Neuron (in vitro differentiated cells): ENCODE measurements around the gene RER1.
A peak's percentile ranks its signal among the peaks of the same experiment; 100 is the strongest.

Experiments
- H2AFZ ChIP-seq: one replicate; pipeline ENCODE4 v1.6.1; 2013; ENCODE audit warnings: low read depth, mild to moderate bottlenecking, inconsistent platforms, low read length, moderate library complexity
- H3K27me3 ChIP-seq: one replicate; pipeline ENCODE4 v1.6.1; 2013; ENCODE audit warnings: low read length; ENCODE audit not compliant: insufficient read depth
- H3K36me3 ChIP-seq: one replicate; pipeline ENCODE4 v1.6.1; 2013; ENCODE audit warnings: low read length; ENCODE audit not compliant: insufficient read depth
- H3K4me1 ChIP-seq: one replicate; pipeline ENCODE4 v1.6.1; 2013; ENCODE audit warnings: low read length; ENCODE audit not compliant: insufficient read depth
- H3K4me3 ChIP-seq: 2 replicates; pipeline ENCODE4 v1.5.1; 2013; ENCODE audit warnings: mild to moderate bottlenecking, low read length, moderate library complexity
- H3K9me3 ChIP-seq: one replicate; pipeline ENCODE4 v1.6.1; 2013; ENCODE audit warnings: low read length

Gene RER1

GRCh38 chr1:2384941-2385481 lies 6.6 kb upstream of the RER1 start:
- peaks cover 2% of the 10 kb centered on the region for H3K4me1 ChIP-seq
- no peaks in the 10 kb centered on the region for H3K9me3 ChIP-seq
- H3K27me3 ChIP-seq: no peaks in the 10 kb centered on the region
- no peak overlapping the region for H3K4me3 ChIP-seq
- H3K36me3 ChIP-seq: peaks cover 17% of the 10 kb centered on the region
- no peak overlapping the region for H2AFZ ChIP-seq

DNA sequence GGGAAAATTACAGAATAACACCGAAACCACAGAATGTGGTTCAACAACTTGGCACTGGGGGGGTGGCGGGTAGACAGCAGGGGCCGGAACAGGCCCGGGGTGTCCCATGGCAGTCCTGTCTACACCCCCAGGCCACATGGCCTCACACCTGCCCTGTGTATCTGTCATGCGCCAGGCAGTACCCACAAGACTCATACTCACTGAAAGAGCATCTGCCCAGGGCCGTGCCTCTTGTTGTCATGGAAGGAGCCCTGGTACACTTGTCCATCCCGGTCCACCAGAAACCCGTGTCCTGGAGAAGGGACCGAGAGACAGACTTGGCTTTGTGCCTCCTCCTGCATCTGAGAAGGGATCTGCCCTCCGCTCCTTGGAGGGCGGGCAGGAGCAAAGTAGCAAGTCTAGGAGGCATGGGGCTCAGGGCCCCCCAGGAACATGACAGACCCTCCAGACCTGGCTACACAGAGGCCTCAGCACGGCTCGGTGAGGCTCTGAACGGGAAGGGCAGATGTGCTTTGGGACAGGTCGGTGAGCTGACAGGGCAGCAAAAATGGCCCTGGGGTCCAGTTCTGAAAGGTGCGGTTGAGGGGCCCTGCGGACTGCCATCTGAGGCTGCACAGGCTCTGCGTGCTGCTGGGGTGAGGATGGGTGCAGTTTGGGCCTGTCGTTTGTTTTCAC lies 5.9 kb upstream of the RER1 start:
- Histone ChIP-seq H3K36me3 (peaks cover 19% of the 10 kb centered on the region), H3K27me3 (no peaks in the 10 kb centered on the region), H3K4me3 (no peak overlapping the region), H3K4me1 (peaks cover 9% of the 10 kb centered on the region), H3K9me3 (no peaks in the 10 kb centered on the region), H2AFZ (no peak overlapping the region)

DNA sequence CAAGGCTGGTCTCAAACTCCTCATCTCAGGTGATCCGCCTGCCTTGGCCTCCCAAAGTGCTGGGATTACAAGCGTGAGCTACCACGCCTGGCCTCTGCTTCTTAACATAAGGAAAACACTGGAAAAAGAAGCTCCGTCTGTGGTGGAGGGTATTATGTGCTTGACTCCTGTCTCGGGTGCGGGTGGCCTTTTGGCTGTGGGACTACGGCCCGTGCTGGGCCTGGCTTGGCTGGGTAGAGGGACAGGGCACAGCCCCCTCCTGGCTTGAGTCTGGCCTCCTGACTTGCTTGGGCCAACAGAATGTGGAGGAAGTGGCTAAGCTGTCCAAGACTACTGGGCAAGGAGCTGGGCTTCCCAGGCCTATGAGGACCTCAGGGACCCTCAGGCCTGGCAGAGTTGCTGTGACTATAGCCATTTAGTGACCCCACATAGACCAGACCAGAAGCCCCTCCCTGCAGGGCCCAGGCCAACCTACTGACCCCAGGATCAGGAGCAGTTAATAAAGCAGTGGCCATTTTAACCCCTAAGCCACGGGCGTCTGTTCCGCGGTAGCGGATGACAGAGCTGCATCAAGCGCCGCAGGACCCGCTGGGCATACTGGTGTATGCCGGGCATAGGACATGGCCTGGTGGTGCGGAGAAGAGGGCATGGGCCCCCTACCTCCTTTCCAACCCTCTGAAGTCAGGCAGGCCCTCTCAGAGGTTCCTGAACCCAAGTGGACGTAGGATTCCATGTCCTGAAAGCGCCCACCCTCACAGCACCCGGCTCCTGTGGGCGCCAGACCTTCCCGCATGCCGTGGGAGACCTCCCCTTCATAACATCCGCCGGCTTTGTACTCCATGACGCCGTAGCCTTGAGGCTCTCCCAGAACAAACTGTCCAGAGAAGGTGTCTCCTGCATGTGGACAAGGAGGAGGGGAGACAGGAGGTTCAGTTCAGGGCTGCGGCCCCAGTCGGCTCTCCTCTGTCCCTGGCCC lies 4.7 kb upstream of the RER1 start:
- Histone ChIP-seq H3K4me3 (no peak overlapping the region), H3K27me3 (no peaks in the 10 kb centered on the region), H3K4me1 (peaks cover 9% of the 10 kb centered on the region), H3K36me3 (peaks cover 19% of the 10 kb centered on the region), H2AFZ (no peak overlapping the region), H3K9me3 (no peaks in the 10 kb centered on the region)

GRCh38 chr1:2388004-2388913 lies 3.4 kb upstream of the RER1 start:
- H3K9me3 ChIP-seq: no peaks in the 10 kb centered on the region
- H2AFZ ChIP-seq: no peak overlapping the region
- H3K4me1 ChIP-seq: peaks cover 20% of the 10 kb centered on the region
- H3K4me3 ChIP-seq: no peak overlapping the region
- no peaks in the 10 kb centered on the region for H3K27me3 ChIP-seq
- H3K36me3 ChIP-seq: peaks cover 19% of the 10 kb centered on the region

DNA sequence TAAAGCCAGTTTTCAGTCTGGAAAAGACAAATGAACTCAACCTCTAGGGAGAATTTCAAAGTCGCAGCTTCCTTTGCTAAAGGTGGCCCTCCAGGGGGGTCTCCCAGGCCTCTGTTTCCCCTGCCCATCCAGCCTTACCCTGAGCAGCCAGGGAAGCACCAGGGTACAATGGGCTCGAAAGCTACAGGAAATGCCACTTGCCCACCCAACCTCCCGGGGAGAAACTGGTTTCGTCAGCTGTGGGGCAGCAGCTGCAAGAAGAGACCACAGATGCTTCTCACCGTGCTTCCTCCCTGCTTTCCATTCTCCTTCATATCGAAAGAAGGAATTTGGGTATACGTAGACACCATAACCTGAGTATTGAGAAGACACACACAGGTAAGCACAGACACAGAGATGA lies 2.0 kb upstream of the RER1 start:
- no peaks in the 10 kb centered on the region for H3K27me3 ChIP-seq
- peaks cover 33% of the 10 kb centered on the region for H3K36me3 ChIP-seq
- H3K9me3 ChIP-seq: no peaks in the 10 kb centered on the region
- H3K4me3 ChIP-seq: no peak overlapping the region
- no peak overlapping the region for H2AFZ ChIP-seq
- H3K4me1 ChIP-seq: peaks cover 24% of the 10 kb centered on the region

DNA sequence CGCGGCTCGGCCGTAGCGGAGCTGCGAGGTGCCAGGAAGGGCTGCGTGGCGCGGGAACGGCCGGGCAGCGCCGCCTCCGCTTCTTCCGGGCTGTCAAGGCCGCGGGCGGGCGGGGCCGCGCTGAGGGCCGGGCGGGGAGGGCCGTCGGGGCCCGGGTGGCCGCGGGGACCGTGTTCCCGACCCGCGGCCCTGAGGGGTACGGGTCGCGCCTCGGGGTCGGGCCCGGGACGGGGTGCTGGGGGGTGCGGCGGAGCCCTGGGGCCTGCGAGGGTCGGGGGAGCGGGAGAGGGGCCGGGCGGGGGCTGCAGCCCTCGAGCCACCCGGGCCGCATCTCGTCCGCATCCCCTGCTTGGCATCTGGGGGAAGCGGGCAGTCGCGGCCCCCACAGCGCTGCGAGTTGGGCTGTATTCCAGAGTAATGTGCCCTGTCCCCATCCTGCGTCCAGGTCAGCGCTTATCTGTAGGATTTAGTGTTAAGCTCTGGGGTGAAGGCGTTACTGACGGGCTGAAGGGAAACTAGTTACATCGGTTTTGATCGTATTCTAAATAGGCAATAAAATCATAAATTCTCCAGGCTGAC lies 379 bp downstream of the RER1 start:
- Histone ChIP-seq H3K36me3 (peaks cover 52% of the 10 kb centered on the region), H3K27me3 (no peaks in the 10 kb centered on the region), H2AFZ (no peak overlapping the region), H3K4me3 (peak overlapping the region; percentile 86), H3K9me3 (no peaks in the 10 kb centered on the region), H3K4me1 (peaks cover 24% of the 10 kb centered on the region)

- Histone ChIP-seq H3K4me1 (peaks cover 24% of the 10 kb centered on the region), H3K27me3 (no peaks in the 10 kb centered on the region), H3K36me3 (peaks cover 54% of the 10 kb centered on the region), H3K4me3 (peak overlapping the region; percentile 86), H2AFZ (no peak overlapping the region), H3K9me3 (no peaks in the 10 kb centered on the region)
Measured at GRCh38 chr1:2392686-2393085, 1.0 kb downstream of the RER1 start.

DNA sequence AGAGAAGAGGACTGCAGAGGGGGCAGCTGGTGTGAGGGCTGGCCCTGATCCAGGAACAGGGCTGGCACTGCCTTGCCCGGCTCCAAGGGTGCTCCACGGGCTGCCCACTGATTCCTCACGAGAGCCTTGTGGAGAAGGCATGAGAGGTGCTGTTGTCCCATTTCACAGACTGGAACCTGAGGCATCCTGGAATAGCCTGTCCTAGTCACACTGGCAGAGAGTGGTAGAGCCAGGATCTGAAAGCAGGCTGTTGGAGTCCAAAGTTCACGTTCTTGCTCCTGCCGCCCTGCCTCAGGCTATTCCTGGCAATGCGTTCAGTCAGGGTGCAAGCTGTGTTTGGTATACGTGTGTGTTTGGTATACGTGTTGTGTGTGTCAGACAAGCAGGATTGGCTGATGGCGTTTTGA lies 1.8 kb downstream of the RER1 start:
- H3K4me3 ChIP-seq: no peak overlapping the region

DNA sequence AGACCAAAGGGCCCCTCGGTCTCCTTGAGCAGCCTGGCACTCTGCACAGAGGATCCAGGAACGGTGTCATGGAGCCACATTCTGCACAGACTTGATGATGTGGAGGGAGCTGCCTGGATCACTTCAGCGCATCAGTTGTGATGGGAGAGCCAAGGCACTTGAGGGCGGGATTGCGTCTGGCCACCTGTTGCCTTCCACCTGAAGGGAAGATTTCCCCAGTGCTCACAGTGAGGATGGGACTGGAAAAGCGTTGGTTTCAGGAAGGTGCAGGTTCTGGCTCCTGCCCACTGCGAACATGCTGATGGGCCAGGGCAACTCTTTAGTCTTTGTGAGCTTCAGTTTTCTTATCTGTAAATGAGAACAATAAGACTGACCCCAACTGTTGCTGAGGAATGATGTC lies 2.6 kb downstream of the RER1 start:
- Histone ChIP-seq H2AFZ (no peak overlapping the region), H3K9me3 (no peaks in the 10 kb centered on the region), H3K36me3 (peaks cover 55% of the 10 kb centered on the region), H3K4me1 (peaks cover 24% of the 10 kb centered on the region), H3K27me3 (no peaks in the 10 kb centered on the region), H3K4me3 (no peak overlapping the region)

More for the DNA sequence above, 1.8 kb downstream of the RER1 start:
- no peaks in the 10 kb centered on the region for H3K9me3 ChIP-seq
- H3K27me3 ChIP-seq: no peaks in the 10 kb centered on the region
- H3K36me3 ChIP-seq: peaks cover 51% of the 10 kb centered on the region
- H3K4me1 ChIP-seq: peaks cover 24% of the 10 kb centered on the region
- no peak overlapping the region for H2AFZ ChIP-seq

DNA sequence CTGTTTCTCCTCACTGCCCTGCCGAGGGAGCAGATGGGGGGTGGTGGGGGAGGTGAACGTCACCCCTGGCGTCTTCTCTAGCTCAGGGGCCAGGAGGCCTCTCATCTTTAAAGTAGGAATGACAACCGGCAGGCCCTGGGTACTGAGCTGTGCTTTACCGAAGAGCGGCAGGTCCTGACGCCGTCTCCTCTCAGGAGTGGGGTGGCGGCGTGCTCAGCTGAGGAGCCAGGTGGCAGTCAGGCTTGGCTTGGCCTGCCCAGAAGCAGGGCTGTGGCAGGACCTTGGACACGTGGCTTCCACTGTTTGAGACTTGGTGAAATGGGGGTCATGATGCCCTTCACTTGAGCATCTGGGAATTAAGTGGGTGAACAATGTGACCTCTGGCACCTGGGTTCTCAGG lies 3.1 kb downstream of the RER1 start:
- Histone ChIP-seq H2AFZ (no peak overlapping the region), H3K9me3 (no peaks in the 10 kb centered on the region), H3K4me1 (peaks cover 24% of the 10 kb centered on the region), H3K4me3 (no peak overlapping the region), H3K36me3 (peaks cover 58% of the 10 kb centered on the region), H3K27me3 (no peaks in the 10 kb centered on the region)

DNA sequence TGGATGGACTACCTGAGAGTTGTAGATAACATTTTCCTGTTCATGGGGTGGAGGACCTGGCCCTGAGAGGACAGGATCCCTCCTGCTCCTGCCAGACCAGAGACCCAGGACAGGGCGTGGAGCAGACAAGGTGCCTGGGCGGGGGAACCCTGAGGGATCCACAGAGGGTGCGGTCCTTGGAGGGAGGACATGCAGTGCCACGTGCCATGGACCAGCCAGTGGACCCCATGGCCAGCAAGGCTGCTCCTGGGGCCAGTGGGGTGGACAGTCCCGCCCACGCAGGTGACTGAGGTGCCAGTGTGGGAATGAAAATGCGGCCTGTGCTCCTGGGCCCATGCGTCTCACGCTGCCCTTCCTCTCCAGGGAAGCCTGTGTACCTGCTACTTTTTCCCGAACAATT lies 3.6 kb downstream of the RER1 start:
- Histone ChIP-seq H3K9me3 (no peaks in the 10 kb centered on the region), H3K36me3 (peaks cover 60% of the 10 kb centered on the region), H3K27me3 (no peaks in the 10 kb centered on the region), H3K4me3 (no peak overlapping the region), H2AFZ (no peak overlapping the region), H3K4me1 (peaks cover 20% of the 10 kb centered on the region)

GRCh38 chr1:2396059-2396458 lies 4.4 kb downstream of the RER1 start:
- Histone ChIP-seq H2AFZ (no peak overlapping the region), H3K4me3 (no peak overlapping the region), H3K36me3 (peaks cover 66% of the 10 kb centered on the region), H3K27me3 (no peaks in the 10 kb centered on the region), H3K4me1 (peaks cover 15% of the 10 kb centered on the region), H3K9me3 (no peaks in the 10 kb centered on the region)
